Middle frontal gyrus (tissue), 1 donor: ENCODE measurements around the gene RNF207.

ENCODE experiments used
- DNase-seq: peaks from one replicate; pipeline ENCODE4 v3.0.0-alpha.2; 2015; ENCODE audit warnings: low spot score; ENCODE audit errors: extremely low spot score

Gene RNF207

GRCh38 chr1:6267686-6268322 lies 61.9 kb downstream of the RNF207 start:
- DNase-seq: no peak

- DNase-seq: no peak
Observed at GRCh38 chr1:6268415-6268814, 62.5 kb downstream of the RNF207 start.

- no peak for DNase-seq
Observed at GRCh38 chr1:6269296-6269695, 63.4 kb downstream of the RNF207 start.

GRCh38 chr1:6269720-6270400 lies 63.9 kb downstream of the RNF207 start:
- DNase-seq: no peak

- no peak for DNase-seq
Observed at GRCh38 chr1:6270401-6270800, 64.5 kb downstream of the RNF207 start.
